HG03103 (cell line): ENCODE data around the gene KCNQ1OT1.

Source experiments
- ATAC-seq: cut with Tn5 transposase; IDR thresholded peaks from one replicate; pipeline ENCODE4 v1.9.1; 2021; ENCODE audit warnings: low read depth; ENCODE audit not compliant: unreplicated experiment

The KCNQ1OT1 gene

GRCh38 chr11:2575591-2576051, 124.2 kb downstream of the KCNQ1OT1 start:
- ATAC-seq, result no peak

- ATAC-seq, result no peak
Measured at GRCh38 chr11:2574553-2575535, 125.0 kb downstream of the KCNQ1OT1 start.

- ATAC-seq, result no peak
Measured at GRCh38 chr11:2574043-2574552, 125.7 kb downstream of the KCNQ1OT1 start.

- no peak for ATAC-seq
Measured at GRCh38 chr11:2573240-2574042, 126.4 kb downstream of the KCNQ1OT1 start.

- ATAC-seq, result no peak
Measured at GRCh38 chr11:2572491-2573239, 127.1 kb downstream of the KCNQ1OT1 start.

GRCh38 chr11:2571598-2572281, 128.1 kb downstream of the KCNQ1OT1 start:
- no peak for ATAC-seq

- ATAC-seq, result no peak
Measured at GRCh38 chr11:2570841-2571597, 128.8 kb downstream of the KCNQ1OT1 start.

- no peak for ATAC-seq
Measured at GRCh38 chr11:2570211-2570811, 129.5 kb downstream of the KCNQ1OT1 start.

- ATAC-seq, result no peak
Measured at GRCh38 chr11:2569731-2570210, 130.0 kb downstream of the KCNQ1OT1 start.

GRCh38 chr11:2569321-2569721, 130.5 kb downstream of the KCNQ1OT1 start:
- no peak for ATAC-seq

- ATAC-seq, result no peak
Measured at GRCh38 chr11:2567026-2567671, 132.6 kb downstream of the KCNQ1OT1 start.

- ATAC-seq, result no peak
Measured at GRCh38 chr11:2566223-2567025, 133.4 kb downstream of the KCNQ1OT1 start.

GRCh38 chr11:2565447-2566222, 134.2 kb downstream of the KCNQ1OT1 start:
- ATAC-seq, result no peak

GRCh38 chr11:2564588-2565425, 135.0 kb downstream of the KCNQ1OT1 start:
- no peak for ATAC-seq

GRCh38 chr11:2564008-2564530, 135.7 kb downstream of the KCNQ1OT1 start:
- ATAC-seq, result no peak
